ENCODE results near the gene MAP1LC3B2. TPM values are rescaled to one million over a fixed set of nuclear protein-coding genes. Genes with fewer than 3 reads are reported as not detected.

The MAP1LC3B2 gene
- total RNA-seq, 1 donor from 2014 or later: 4.1 TPM

- H3K27me3 Mint-ChIP-seq (ENCODE audit: low read depth): no peaks in the 10 kb centered on the region
- H3K4me1 Mint-ChIP-seq (ENCODE audit: low read depth): peaks cover 32% of the 10 kb centered on the region
- peaks cover 7% of the 10 kb centered on the region for H3K9me3 Mint-ChIP-seq (ENCODE audit: low read depth)
- DNase-seq (ENCODE audit: low spot score): no peak
- no peak overlapping the region for H3K4me3 Mint-ChIP-seq (ENCODE audit: unreplicated experiment)
- H3K27ac Mint-ChIP-seq (ENCODE audit: unreplicated experiment): no peak overlapping the region
- no peak for TF ChIP-seq CTCF (IDR thresholded peaks at IDR 0.05)
- H3K36me3 Mint-ChIP-seq (ENCODE audit: low read depth): no peaks in the 10 kb centered on the region
Observed at GRCh38 chr12:116589581-116589980, 30.4 kb downstream of the MAP1LC3B2 start.

GRCh38 chr12:116590561-116590960 is 31.4 kb downstream of the MAP1LC3B2 start:
- Mint-ChIP-seq H3K4me3 (ENCODE audit: unreplicated experiment) (no peak overlapping the region), H3K27me3 (ENCODE audit: low read depth) (no peaks in the 10 kb centered on the region), H3K27ac (ENCODE audit: unreplicated experiment) (no peak overlapping the region), H3K9me3 (ENCODE audit: low read depth) (no peaks in the 10 kb centered on the region), H3K4me1 (ENCODE audit: low read depth) (peaks cover 41% of the 10 kb centered on the region), H3K36me3 (ENCODE audit: low read depth) (no peaks in the 10 kb centered on the region)
- peak; percentile 45 for TF ChIP-seq CTCF (IDR thresholded peaks at IDR 0.05)
- DNase-seq (ENCODE audit: low spot score): no peak

- Mint-ChIP-seq H3K36me3 (ENCODE audit: low read depth) (no peaks in the 10 kb centered on the region), H3K9me3 (ENCODE audit: low read depth) (no peaks in the 10 kb centered on the region), H3K27me3 (ENCODE audit: low read depth) (no peaks in the 10 kb centered on the region), H3K4me3 (ENCODE audit: unreplicated experiment) (no peak overlapping the region), H3K4me1 (ENCODE audit: low read depth) (peaks cover 40% of the 10 kb centered on the region), H3K27ac (ENCODE audit: unreplicated experiment) (peak overlapping the region; percentile 76)
- TF ChIP-seq CTCF (IDR thresholded peaks at IDR 0.05): no peak
- no peak for DNase-seq (ENCODE audit: low spot score)
Observed at GRCh38 chr12:116591855-116592637, 32.9 kb downstream of the MAP1LC3B2 start.

- no peak for TF ChIP-seq CTCF (IDR thresholded peaks at IDR 0.05)
- Mint-ChIP-seq H3K27ac (ENCODE audit: unreplicated experiment) (no peak overlapping the region), H3K4me1 (ENCODE audit: low read depth) (peaks cover 40% of the 10 kb centered on the region), H3K9me3 (ENCODE audit: low read depth) (no peaks in the 10 kb centered on the region), H3K36me3 (ENCODE audit: low read depth) (no peaks in the 10 kb centered on the region), H3K27me3 (ENCODE audit: low read depth) (no peaks in the 10 kb centered on the region), H3K4me3 (ENCODE audit: unreplicated experiment) (no peak overlapping the region)
- no peak for DNase-seq (ENCODE audit: low spot score)
Observed at GRCh38 chr12:116592731-116593130, 33.5 kb downstream of the MAP1LC3B2 start.

GRCh38 chr12:116594325-116595038 is 35.3 kb downstream of the MAP1LC3B2 start:
- no peak for TF ChIP-seq CTCF (IDR thresholded peaks at IDR 0.05)
- no peak overlapping the region for H3K4me3 Mint-ChIP-seq (ENCODE audit: unreplicated experiment)
- peak overlapping the region; percentile 49 for H3K27ac Mint-ChIP-seq (ENCODE audit: unreplicated experiment)
- H3K9me3 Mint-ChIP-seq (ENCODE audit: low read depth): no peaks in the 10 kb centered on the region
- no peaks in the 10 kb centered on the region for H3K36me3 Mint-ChIP-seq (ENCODE audit: low read depth)
- DNase-seq (ENCODE audit: low spot score): no peak
- H3K4me1 Mint-ChIP-seq (ENCODE audit: low read depth): peaks cover 58% of the 10 kb centered on the region
- no peaks in the 10 kb centered on the region for H3K27me3 Mint-ChIP-seq (ENCODE audit: low read depth)
